Thyroid gland (tissue), 4 donors: ENCODE results near the gene RFTN1. TPM values are rescaled to one million over a fixed set of nuclear protein-coding genes. Genes with fewer than 3 reads are reported as not detected.

Experiments
- DNase-seq, 2 donors: peaks; one replicate each; pipeline ENCODE4 v3.0.0-alpha.2; 2019
- H3K27ac ChIP-seq, 3 donors: fragments of 200-600 bp; sonication (generic); 1 replicate in 2 of 3; 2 replicates in 1 of 3; pipeline ENCODE4 v1.5.1; 2016 to 2019; ENCODE audit warnings: mild to moderate bottlenecking in 1 of 3, moderate library complexity in 1 of 3
- H3K27me3 ChIP-seq: fragments of 200-600 bp; sonication (generic); one replicate; pipeline ENCODE4 v1.5.1; 2019
- H3K36me3 ChIP-seq, 2 donors: fragments of 200-600 bp; sonication (generic); one replicate each; pipeline ENCODE4 v1.5.1; 2016 to 2019
- H3K4me1 ChIP-seq, 2 donors: fragments of 200-600 bp; sonication (generic); one replicate each; pipeline ENCODE4 v1.5.1; 2017 to 2019
- H3K4me3 ChIP-seq, 3 donors: fragments of 200-600 bp; sonication (generic); replicated peaks in 1 of 3; 1 replicate in 2 of 3; 2 replicates in 1 of 3; pipeline ENCODE4 v1.5.1; 2016; ENCODE audit warnings: mild to moderate bottlenecking in 1 of 3
- H3K9me3 ChIP-seq: fragments of 200-600 bp; sonication (generic); one replicate; pipeline ENCODE4 v1.5.1; 2017
- CTCF ChIP-seq, 6 experiments: fragments of 200-600 bp in 3 of 6; fragments of 450-650 bp in 3 of 6; sonication (generic) in 3 of 6; IDR thresholded peaks; one replicate each; pipeline ENCODE4 v1.5.1; 2016 to 2019; ENCODE audit warnings: antibody characterized with exemption in 6 of 6, mild to moderate bottlenecking in 2 of 6, inconsistent platforms in 1 of 6, moderate library complexity in 1 of 6
- POLR2A ChIP-seq, 2 donors: fragments of 450-650 bp; IDR thresholded peaks; one replicate each; pipeline ENCODE4 v1.6.1; 2017; ENCODE audit warnings: antibody characterized with exemption in 2 of 2, mild to moderate bottlenecking in 2 of 2, moderate library complexity in 1 of 2
- WGBS, 2 donors: methylation state at CpG; one replicate each; pipeline ENCODE4 v1.1.5; 2017; 5-methylcytosine and 5-hydroxymethylcytosine counted together
- intact Hi-C: fragments of 100-400 bp; cut with DNase I; formaldehyde crosslinking; loops from one replicate; pipeline ENCODE4 v1.15.1; 2023
- total RNA-seq, 4 donors: library from RNA; depleted of rRNA; stranded (reverse); fragments of >200 nt; gene quantifications; one replicate each; pipeline ENCODE4 v1.2.3, GENCODE V29; 2016

The RFTN1 gene
- total RNA-seq, 4 donors from 2014 or later, result 110 to 239 (median 153) TPM

- 75 to 79% methylated on average over 2 of the region's 2 CpGs for WGBS, 2 donors
- Histone ChIP-seq H3K9me3 (no peaks in the 10 kb centered on the region), H3K36me3 (peaks cover 8% of the 10 kb centered on the region in 2 donors), H3K4me1 (peaks cover 63 to 66% of the 10 kb centered on the region in 2 donors), H3K27me3 (no peaks in the 10 kb centered on the region), H3K27ac (peak overlapping the region; percentile 87 to 94 (median 92)), H3K4me3 (no peak overlapping the region)
- no peak for TF ChIP-seq POLR2A (IDR thresholded peaks at IDR 0.05)
- TF ChIP-seq CTCF (IDR thresholded peaks at IDR 0.05), result no peak
- intact Hi-C loops, result no loop called here
- no peak for DNase-seq
These were observed 143.0 kb downstream of the RFTN1 start for GRCh38 chr3:16370503-16370871.

GRCh38 chr3:16369885-16370284, 143.6 kb downstream of the RFTN1 start:
- peaks cover 57 to 60% of the 10 kb centered on the region in 2 donors for H3K4me1 ChIP-seq
- peaks cover 8% of the 10 kb centered on the region in 2 donors for H3K36me3 ChIP-seq
- H3K4me3 ChIP-seq, result no peak overlapping the region
- intact Hi-C loops, result no loop called here
- no peaks in the 10 kb centered on the region for H3K9me3 ChIP-seq
- DNase-seq, result peak; percentile 33 to 45
- H3K27me3 ChIP-seq, result no peaks in the 10 kb centered on the region
- TF ChIP-seq CTCF (IDR thresholded peaks at IDR 0.05) (no peak), POLR2A (IDR thresholded peaks at IDR 0.05) (no peak)
- peak overlapping the region; percentile 87 to 94 (median 92) for H3K27ac ChIP-seq
- WGBS, 2 donors, result 68 to 69% methylated on average over 8 of the region's 8 CpGs

GRCh38 chr3:16369276-16369675, 144.2 kb downstream of the RFTN1 start:
- DNase-seq, result no peak
- H3K36me3 ChIP-seq, result peaks cover 8% of the 10 kb centered on the region in 2 donors
- intact Hi-C loops, result no loop called here
- H3K9me3 ChIP-seq, result no peaks in the 10 kb centered on the region
- H3K27ac ChIP-seq, result peak overlapping the region; percentile 87 to 94 (median 92)
- H3K4me3 ChIP-seq, result no peak overlapping the region
- WGBS, 2 donors, result 84 to 86% methylated on average over 5 of the region's 5 CpGs
- H3K27me3 ChIP-seq, result no peaks in the 10 kb centered on the region
- TF ChIP-seq POLR2A (IDR thresholded peaks at IDR 0.05) (no peak), CTCF (IDR thresholded peaks at IDR 0.05) (no peak)
- peaks cover 51 to 53% of the 10 kb centered on the region in 2 donors for H3K4me1 ChIP-seq

GRCh38 chr3:16366581-16366980, 146.9 kb downstream of the RFTN1 start:
- intact Hi-C loops, result no loop called here
- Histone ChIP-seq H3K9me3 (no peaks in the 10 kb centered on the region), H3K4me1 (peaks cover 24 to 37% of the 10 kb centered on the region in 2 donors), H3K27me3 (no peaks in the 10 kb centered on the region), H3K4me3 (no peak overlapping the region), H3K36me3 (peaks cover 8% of the 10 kb centered on the region in 2 donors), H3K27ac (no peak overlapping the region)
- DNase-seq, result no peak
- TF ChIP-seq CTCF (IDR thresholded peaks at IDR 0.05), result no peak
- TF ChIP-seq POLR2A (IDR thresholded peaks at IDR 0.05), result no peak
- 57 to 65% methylated on average over 4 to 5 of the region's 5 CpGs for WGBS, 2 donors

- DNase-seq, result no peak
- Histone ChIP-seq H3K27me3 (no peaks in the 10 kb centered on the region), H3K9me3 (no peaks in the 10 kb centered on the region), H3K36me3 (peaks cover 8% of the 10 kb centered on the region in 2 donors), H3K4me1 (peaks cover 14 to 27% of the 10 kb centered on the region in 2 donors), H3K4me3 (no peak overlapping the region), H3K27ac (no peak overlapping the region)
- intact Hi-C loops, result no loop called here
- no peak for TF ChIP-seq POLR2A (IDR thresholded peaks at IDR 0.05)
- TF ChIP-seq CTCF (IDR thresholded peaks at IDR 0.05), result no peak
- 75 to 81% methylated on average over 6 of the region's 6 CpGs for WGBS, 2 donors
These were observed 147.9 kb downstream of the RFTN1 start for GRCh38 chr3:16365491-16366128.
